ENCODE results near the gene HOXA5. TPM values are rescaled to one million over a fixed set of nuclear protein-coding genes. Genes with fewer than 3 reads are reported as not detected.

HOXA5 gene
- total RNA-seq, 1 donor from 2014 or later, result not detected

GRCh38 chr7:27186668-27187474, 43.4 kb upstream of the HOXA5 start:
- Mint-ChIP-seq H3K27ac (ENCODE audit: unreplicated experiment) (no peak overlapping the region), H3K9me3 (ENCODE audit: unreplicated experiment) (no peaks in the 10 kb centered on the region), H3K36me3 (ENCODE audit: unreplicated experiment) (peaks cover 2% of the 10 kb centered on the region), H3K4me3 (ENCODE audit: unreplicated experiment) (no peak overlapping the region), H3K27me3 (ENCODE audit: unreplicated experiment) (peaks cover 91% of the 10 kb centered on the region), H3K4me1 (ENCODE audit: unreplicated experiment) (peaks cover 45% of the 10 kb centered on the region)
- no peak for DNase-seq (ENCODE audit: extremely low spot score, unreplicated experiment)
- no peak for TF ChIP-seq CTCF (IDR thresholded peaks at IDR 0.05)

DNA sequence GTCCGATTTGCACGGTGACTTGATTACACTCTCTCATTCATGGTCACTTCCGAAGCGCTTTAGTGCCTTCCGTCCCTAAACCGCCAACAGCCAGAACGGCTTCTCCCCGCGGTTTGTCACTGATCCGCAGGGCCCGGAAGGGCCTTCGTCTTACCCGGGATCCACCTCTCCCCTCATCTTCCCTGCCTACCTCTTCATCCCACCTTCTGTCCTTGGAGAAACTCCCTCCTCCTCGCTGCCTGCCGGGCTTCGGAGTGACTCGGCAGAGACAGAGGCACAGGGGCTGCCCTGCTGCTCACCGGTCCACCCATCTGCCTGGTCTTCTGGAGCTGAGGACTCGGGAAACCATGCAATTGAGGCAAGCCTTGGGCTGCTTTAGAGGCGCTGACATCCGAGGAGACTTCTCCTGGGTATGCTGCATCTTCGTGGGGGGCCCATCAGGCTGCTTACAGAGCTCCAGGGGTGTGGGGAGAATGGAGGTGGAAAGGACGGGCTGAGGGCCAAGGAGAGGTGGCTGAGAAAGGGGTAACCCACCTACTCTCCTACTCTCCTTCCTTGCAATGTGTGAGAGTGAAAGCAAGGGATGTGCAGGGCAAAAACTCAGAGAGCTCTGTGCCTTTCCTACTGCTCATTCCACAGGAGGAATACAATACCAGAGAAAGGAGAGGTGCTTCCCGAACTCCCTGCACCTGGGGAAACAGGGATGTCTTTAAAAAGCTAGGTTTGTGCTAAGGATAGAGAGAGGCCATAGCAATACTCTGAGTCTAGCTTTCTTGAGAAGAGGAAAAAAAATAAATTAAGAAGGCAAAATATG, 42.6 kb upstream of the HOXA5 start:
- Mint-ChIP-seq H3K9me3 (ENCODE audit: unreplicated experiment) (no peaks in the 10 kb centered on the region), H3K4me1 (ENCODE audit: unreplicated experiment) (peaks cover 44% of the 10 kb centered on the region), H3K27ac (ENCODE audit: unreplicated experiment) (no peak overlapping the region), H3K27me3 (ENCODE audit: unreplicated experiment) (peaks cover 90% of the 10 kb centered on the region), H3K4me3 (ENCODE audit: unreplicated experiment) (no peak overlapping the region), H3K36me3 (ENCODE audit: unreplicated experiment) (peaks cover 2% of the 10 kb centered on the region)
- DNase-seq (ENCODE audit: extremely low spot score, unreplicated experiment), result no peak
- no peak for TF ChIP-seq CTCF (IDR thresholded peaks at IDR 0.05)

GRCh38 chr7:27185013-27185853, 41.8 kb upstream of the HOXA5 start, which contains the start of gene HOXA11:
HOXA11 (minus strand) TSS chr7:27185232; CDS start chr7:27185144, 88 bp downstream.
- peak within 1 kb of the TSS; percentile 69 for H3K4me3 Mint-ChIP-seq (ENCODE audit: unreplicated experiment)
- TF ChIP-seq CTCF (IDR thresholded peaks at IDR 0.05), result no peak
- H3K4me1 Mint-ChIP-seq (ENCODE audit: unreplicated experiment), result peaks cover 44% of the 10 kb centered on the region
- DNase-seq (ENCODE audit: extremely low spot score, unreplicated experiment), result no peak
- H3K27me3 Mint-ChIP-seq (ENCODE audit: unreplicated experiment), result peaks cover 86% of the 10 kb centered on the region
- H3K36me3 Mint-ChIP-seq (ENCODE audit: unreplicated experiment), result no peaks in the 10 kb centered on the region
- H3K27ac Mint-ChIP-seq (ENCODE audit: unreplicated experiment), result no peak within 1 kb of the TSS
- H3K9me3 Mint-ChIP-seq (ENCODE audit: unreplicated experiment), result no peaks in the 10 kb centered on the region

DNA sequence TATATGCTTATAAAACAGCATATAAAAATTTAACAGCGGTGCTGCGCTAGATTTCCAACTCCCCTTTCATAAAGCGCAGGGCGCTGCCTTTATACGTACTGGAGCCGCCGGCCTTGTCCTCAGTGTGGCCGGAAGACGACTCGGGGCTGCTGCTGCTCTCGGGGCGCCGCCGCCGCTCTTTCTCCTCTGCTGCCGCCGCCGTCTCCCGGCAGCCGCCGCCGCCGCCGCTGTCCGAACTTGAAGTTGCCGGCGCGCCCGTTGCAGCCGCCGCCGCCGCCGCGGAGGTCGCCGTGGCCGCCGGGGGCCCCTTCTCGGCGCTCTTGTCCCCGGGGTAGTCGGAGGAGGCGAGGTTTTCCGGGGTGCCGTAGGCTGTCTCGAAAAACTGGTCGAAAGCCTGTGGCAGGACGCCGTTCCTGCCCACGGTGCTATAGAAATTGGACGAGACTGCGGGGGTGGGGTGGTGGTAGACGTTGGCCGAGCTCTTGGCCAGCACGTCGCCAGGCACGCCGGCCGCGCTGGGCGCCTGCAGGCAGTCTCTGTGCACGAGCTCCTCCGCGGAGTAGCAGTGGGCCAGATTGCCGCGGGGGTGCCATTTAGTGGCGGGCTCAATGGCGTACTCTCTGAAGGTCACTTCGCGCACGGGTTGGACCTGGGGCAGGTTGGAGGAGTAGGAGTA, 41.0 kb upstream of the HOXA5 start:
- no peak for TF ChIP-seq CTCF (IDR thresholded peaks at IDR 0.05)
- peak overlapping the region; percentile 69 for H3K4me3 Mint-ChIP-seq (ENCODE audit: unreplicated experiment)
- peaks cover 85% of the 10 kb centered on the region for H3K27me3 Mint-ChIP-seq (ENCODE audit: unreplicated experiment)
- H3K4me1 Mint-ChIP-seq (ENCODE audit: unreplicated experiment), result peaks cover 45% of the 10 kb centered on the region
- H3K9me3 Mint-ChIP-seq (ENCODE audit: unreplicated experiment), result no peaks in the 10 kb centered on the region
- DNase-seq (ENCODE audit: extremely low spot score, unreplicated experiment), result no peak
- H3K27ac Mint-ChIP-seq (ENCODE audit: unreplicated experiment), result no peak overlapping the region
- H3K36me3 Mint-ChIP-seq (ENCODE audit: unreplicated experiment), result no peaks in the 10 kb centered on the region
